Measurements from ENCODE around the gene EPB41L4B.
"Not testable (repeated sequence)": the region's sequence is repeated elsewhere in the genome, so short reads cannot be mapped to it uniquely, and the experiment has no call there.

Gene EPB41L4B

GRCh38 chr9:109241207-109241606 lies 79.7 kb downstream of the EPB41L4B start:
- DNase-seq: no peak

GRCh38 chr9:109239240-109239639 lies 81.6 kb downstream of the EPB41L4B start:
- no peak for DNase-seq

GRCh38 chr9:109238655-109239054 lies 82.2 kb downstream of the EPB41L4B start:
- no peak for DNase-seq

GRCh38 chr9:109238125-109238524 lies 82.7 kb downstream of the EPB41L4B start:
- no peak for DNase-seq

GRCh38 chr9:109232449-109233237 lies 88.2 kb downstream of the EPB41L4B start:
- DNase-seq: no peak

GRCh38 chr9:109231593-109231992 lies 89.3 kb downstream of the EPB41L4B start:
- DNase-seq: no peak

- DNase-seq: no peak
These were observed 90.6 kb downstream of the EPB41L4B start for GRCh38 chr9:109230277-109230676.

- no peak for DNase-seq
These were observed 91.2 kb downstream of the EPB41L4B start for GRCh38 chr9:109229682-109230081.

- DNase-seq: no peak
These were observed 92.7 kb downstream of the EPB41L4B start for GRCh38 chr9:109228093-109228642.

GRCh38 chr9:109225629-109226028 lies 95.2 kb downstream of the EPB41L4B start:
- no peak for DNase-seq

- no peak for DNase-seq
These were observed 96.1 kb downstream of the EPB41L4B start for GRCh38 chr9:109224751-109225150.

GRCh38 chr9:109218242-109218641 lies 102.6 kb downstream of the EPB41L4B start:
- DNase-seq: not testable (repeated sequence)

GRCh38 chr9:109214414-109214813 lies 106.4 kb downstream of the EPB41L4B start:
- DNase-seq: no peak

GRCh38 chr9:109213285-109214121 lies 107.4 kb downstream of the EPB41L4B start:
- DNase-seq: no peak

- DNase-seq: no peak
These were observed 108.1 kb downstream of the EPB41L4B start for GRCh38 chr9:109212768-109213167.

- DNase-seq: no peak
These were observed 114.2 kb downstream of the EPB41L4B start for GRCh38 chr9:109206670-109207069.

- DNase-seq: no peak
These were observed 115.3 kb downstream of the EPB41L4B start for GRCh38 chr9:109205526-109205925.

- DNase-seq: no peak
These were observed 117.0 kb downstream of the EPB41L4B start for GRCh38 chr9:109203761-109204360.

- no peak for DNase-seq
These were observed 121.2 kb downstream of the EPB41L4B start for GRCh38 chr9:109199676-109200075.

GRCh38 chr9:109198736-109199382 lies 122.0 kb downstream of the EPB41L4B start:
- DNase-seq: no peak

- no peak for DNase-seq
These were observed 126.8 kb downstream of the EPB41L4B start for GRCh38 chr9:109193974-109194556.

- DNase-seq: no peak
These were observed 128.0 kb downstream of the EPB41L4B start for GRCh38 chr9:109192732-109193361.
